Activated CD4-positive, alpha-beta T cell treated with anti-CD3 and anti-CD28 coated beads for 48 hours (primary cell): ENCODE data around the gene SLC12A7.

Experiments
- DNase-seq: peaks from one replicate; pipeline ENCODE4 v3.0.0-alpha.2; 2020

Gene SLC12A7

DNA sequence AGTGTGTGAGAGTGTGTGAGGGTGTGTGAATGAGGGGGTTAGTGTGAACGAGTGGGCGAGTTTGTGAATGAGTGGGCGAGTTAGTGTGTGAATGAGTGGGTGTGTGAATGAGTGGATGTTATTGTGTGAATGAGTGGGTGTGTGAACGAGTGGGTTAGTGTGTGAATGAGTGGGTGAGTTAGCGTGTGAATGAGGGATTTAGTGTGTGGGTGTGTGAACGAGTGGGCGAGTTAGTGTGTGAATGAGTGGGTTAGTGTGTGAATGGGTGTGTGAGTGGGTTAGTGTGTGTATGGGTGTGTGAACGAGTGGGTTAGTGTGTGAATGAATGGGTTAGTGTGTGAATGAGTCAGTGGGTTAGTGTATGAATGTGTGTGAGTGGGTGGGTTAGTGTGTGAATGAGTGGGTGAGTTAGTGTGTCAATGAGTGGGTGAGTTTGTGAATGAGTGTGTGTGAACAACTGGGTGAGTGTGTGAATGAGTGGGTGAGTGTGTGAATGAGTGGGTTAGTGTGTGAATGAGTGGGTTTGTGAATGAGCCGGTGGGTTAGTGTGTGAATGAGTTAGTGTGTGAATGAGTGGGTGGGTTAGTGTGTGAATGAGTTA is 65.8 kb downstream of the SLC12A7 start:
- no peak for DNase-seq

DNA sequence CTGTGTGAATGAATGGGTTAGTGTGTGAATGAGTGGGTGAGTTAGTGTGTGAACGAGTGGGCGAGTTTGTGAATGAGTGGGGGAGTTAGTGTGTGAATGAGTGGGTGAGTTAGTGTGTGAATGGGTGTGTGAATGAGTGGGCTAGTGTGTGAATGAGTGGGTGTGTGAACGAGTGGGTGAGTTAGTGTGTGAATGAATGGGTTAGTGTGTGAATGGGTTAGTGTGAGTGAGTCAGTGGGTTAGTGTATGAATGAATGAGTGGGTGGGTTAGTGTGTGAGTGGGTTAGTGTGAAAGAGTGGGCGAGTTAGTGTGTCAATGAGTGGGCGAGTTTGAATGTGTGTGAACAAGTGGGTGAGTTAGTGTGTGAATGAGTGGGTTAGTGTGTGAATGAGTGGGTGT is 67.7 kb downstream of the SLC12A7 start:
- DNase-seq, result no peak

DNA sequence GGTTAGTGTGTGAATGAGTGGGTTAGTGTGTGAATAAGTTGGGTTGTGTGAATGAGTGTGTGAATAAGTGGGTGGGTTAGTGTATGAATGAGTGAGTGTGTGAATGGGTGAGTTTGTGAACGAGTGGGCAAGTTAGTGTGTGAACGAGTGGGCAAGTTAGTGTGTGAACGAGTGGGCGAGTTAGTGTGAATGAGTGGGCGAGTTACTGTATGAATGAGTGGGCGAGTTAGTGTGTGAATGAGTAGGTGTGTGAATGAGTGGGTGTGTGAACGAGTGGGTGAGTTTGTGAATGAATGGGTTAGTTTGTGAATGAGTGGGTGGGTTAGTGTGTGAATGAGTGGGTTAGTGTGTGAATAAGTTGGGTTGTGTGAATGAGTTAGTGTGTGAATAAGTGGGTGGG is 68.5 kb downstream of the SLC12A7 start:
- no peak for DNase-seq

DNA sequence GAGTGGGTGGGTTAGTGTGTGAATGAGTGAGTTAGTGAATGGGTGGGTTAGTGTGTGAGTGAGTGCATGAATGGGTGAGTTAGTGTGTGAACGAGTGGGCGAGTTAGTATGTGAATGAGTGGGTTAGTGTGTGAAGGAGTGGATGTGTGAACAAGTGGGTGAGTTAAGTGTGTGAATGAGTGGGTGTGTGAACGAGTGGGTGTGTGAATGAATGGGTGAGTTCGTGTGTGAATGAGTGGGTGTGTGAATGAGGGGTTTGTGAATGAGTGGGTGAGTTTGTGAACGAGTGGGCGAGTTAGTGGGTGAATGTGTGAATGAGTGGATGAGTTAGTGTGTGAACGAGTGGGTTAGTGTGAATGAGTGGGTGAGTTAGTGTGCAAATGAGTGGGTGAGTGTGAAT is 69.2 kb downstream of the SLC12A7 start:
- DNase-seq, result no peak

DNA sequence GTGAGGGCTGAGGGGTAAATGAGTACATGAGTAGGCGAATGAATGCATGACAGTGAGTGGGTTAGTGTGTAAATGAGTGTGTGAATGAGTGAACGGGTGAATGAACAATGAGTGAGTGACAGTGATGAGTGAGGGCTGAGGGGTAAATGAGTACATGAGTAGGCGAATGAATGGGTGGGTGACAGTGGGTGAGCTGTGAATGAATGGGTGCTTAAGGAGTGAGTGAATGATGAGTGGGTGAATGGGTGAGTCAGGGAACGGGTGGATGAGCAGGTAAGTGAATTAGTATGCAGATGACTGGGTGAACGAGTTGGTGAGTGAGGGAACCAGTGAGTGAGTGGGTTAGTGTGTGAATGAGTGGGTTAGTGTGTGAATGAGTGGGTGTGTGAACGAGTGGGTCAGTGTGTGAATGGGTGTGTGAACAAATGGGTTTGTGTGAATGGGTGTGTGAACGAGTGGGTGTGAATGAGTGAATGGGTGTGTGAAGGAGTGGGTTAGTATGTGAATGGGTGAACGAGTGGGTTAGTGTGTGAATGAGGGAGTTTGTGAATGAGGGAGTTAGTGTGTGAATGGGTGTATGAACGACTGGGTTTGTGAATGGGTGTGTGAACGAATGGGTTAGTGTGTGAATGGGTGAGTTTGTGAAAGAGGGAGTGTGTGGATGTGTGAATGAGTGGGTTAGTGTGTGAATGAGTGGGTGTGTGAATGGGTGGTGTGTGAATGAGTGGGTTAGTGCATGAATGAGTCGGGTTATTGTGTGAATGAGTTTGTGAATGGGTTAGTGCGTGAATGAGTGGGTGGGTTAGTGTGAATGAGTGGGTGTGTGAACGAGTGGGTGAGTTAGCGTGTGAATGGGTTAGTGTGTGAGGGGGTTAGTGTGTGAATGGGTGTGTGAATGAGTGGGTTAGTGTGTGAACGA is 70.4 kb downstream of the SLC12A7 start:
- no peak for DNase-seq

DNA sequence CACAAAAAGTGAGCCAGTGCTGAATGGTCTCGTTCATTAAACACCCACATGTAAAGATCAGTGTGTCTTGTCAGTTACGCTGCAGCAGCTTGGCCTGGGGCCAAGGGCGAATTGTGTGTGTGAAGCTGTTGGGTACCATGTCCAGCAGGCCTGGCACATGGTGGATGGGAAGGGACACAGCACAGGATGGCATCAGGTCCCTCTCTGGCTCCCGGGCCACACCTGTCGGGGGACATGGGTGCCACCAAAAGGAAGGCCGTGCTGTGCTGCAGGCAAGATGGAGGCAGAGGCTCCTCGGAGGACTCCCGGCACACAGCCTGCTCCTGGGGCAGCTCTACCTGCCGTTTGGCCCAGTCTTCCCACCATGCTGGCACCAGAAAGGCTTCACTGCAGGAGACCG is 71.3 kb downstream of the SLC12A7 start:
- DNase-seq, result no peak

DNA sequence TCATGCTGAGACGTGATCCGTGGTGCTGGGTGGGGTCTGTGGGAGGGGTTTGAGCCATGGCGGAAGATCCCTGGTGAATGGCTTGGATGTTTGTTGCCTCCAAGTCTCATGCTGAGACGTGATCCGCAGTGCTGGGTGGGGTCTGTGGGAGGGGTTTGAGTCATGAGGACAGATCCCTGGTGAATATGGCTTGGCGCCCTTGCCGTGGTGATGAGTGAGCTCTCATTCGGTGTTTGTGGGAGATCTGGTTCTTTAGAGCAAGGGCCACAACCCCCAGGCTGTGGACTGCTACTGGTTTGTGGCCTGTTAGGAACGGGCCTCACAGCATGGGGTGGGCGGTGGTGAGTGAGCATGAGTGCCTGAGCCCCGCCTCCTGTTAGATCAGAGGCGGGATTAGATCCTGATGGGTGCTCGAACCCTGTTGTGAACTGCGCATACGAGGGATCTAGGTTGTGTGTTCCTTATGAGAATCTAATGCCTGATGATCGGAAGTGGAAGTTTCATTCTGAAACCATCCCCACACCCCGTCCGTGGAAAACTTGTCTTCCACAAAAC is 72.1 kb downstream of the SLC12A7 start:
- DNase-seq, result no peak

DNA sequence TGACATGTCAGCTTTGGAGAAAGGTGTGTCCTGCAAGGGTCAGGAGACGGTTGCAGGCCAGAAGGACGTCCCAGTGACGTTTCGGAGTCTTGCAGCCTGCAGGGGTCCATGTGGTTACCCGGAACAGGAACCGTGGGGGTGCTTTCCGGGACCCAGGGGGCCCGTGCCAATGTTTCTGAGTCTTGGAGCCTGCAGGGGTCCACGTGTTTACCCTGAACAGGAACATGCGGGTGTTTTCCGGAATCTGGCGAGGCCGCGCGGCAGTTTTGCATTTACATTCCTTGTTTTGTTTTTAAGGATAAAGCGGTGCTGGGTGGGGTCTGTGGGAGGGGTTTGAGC is 72.7 kb downstream of the SLC12A7 start:
- no peak for DNase-seq

DNA sequence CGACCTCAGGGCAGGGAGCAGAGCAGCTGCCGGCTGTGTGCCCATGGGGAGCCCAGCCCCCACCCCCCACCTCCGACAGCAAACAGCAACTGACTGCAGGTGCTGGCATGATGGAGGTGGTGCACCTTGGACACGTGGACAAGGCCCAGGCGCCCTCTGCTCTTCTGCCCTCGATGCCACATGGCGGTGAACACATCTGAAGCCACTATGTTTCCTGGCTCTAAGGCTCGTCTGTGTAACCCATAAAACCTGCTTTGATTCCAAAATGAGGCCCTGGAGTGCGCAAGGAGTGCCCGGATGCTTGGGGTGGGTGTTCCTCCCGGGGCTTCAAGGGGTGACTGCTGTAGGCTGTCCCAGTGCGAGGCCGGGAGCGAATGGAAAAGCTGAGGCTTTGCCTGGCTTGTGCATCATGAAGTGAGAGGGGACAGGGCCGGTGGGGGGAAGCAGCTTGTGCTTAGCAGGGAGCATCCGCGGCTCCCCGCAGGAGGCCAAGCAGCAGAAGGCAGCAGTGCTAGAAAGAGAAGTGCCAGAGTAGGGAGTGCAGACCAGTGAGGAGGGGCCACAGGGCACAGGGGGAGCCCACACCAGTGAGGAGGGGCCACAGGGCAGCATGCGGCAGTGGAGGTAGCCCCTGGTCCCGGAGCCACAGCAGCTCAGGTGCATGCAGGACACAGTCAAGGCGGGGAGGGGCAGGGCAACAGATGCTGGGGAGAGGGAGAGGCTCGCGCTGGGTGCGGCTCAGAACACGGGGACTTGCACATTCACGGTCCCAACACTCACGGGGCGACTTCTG is 73.2 kb downstream of the SLC12A7 start:
- no peak for DNase-seq

DNA sequence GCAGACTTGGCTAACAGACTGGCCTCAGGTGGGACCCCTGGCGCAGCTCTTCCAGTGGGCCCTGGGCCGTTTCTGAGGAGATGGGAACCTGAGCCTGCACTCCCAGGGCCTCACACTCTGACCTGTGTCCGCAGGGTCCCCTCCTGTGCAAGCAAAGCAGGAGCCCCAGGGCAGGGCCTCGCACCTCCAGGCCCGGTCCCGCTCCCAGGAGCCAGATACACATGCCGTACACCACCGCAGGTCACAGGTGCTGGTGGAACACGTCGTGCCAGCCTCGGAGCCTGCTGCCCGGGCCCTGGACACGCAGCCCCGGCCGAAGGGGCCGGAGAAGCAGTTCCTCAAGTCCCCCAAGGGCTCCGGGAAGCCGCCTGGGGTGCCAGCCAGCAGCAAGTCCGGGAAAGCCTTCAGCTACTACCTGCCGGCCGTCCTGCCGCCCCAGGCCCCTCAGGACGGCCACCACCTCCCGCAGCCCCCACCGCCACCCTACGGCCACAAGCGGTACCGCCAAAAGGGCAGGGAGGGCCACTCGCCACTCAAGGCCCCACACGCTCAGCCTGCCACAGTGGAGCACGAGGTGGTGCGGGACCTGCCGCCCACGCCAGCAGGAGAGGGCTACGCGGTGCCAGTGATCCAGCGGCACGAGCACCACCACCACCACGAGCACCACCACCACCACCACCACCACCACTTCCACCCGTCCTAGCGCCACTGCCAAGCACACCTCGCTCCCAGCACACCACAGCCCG is 74.0 kb downstream of the SLC12A7 start:
- DNase-seq, result no peak

DNA sequence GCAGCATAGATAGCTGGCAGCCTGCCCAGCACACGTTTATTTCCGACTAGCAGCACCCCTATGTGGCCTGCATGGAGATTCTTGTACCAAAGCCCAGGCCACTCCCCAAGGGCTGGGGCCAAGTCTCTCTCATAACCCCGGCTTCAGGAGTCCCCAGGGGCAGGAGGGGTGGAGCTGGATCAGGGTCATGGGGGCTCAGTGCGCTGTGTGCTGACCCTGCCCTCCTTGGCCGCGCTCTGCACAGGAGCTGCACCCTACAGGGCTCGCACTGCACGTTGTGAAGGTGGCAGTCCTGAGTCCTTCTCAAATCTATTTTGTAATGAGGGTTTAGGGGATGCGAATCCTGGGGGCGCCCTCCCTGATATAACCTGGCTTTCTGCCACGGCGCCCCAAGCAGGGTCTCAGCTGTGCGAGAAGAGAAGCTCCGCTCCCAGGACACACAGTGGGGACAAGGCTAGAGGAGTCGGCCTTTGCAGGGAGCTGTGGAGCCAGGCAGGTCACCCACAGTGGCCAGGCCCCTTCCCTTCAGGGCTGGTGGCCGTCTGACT is 74.7 kb downstream of the SLC12A7 start:
- no peak for DNase-seq

DNA sequence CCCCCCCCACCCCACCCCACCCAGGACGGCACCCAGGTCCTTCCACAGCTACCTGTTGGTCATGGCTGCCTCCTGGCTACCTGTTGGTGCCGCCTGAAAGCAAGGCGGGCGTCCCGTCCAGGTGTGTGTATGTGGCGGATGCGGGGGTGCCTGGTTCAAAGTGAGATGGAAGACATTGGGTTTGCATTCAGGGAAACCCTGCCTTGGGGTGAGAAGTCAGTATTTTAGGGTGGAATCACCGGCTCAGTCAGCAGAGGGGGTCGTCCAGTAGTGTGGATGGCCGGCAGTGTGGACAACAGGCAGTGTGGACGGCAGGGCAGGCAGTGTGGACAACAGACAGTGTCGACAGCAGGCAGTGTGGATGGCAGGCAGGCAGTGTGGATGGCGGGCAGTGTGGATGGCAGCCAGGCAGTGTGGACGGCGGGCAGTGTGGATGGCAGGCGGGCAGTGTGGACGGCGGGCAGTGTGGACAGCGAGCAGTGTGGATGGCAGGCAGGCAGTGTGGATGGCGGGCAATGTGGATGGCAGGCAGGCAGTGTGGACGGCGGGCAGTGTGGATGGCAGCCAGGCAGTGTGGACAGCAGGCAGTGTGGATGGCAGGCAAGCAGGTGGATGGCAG is 75.2 kb downstream of the SLC12A7 start:
- no peak for DNase-seq

DNA sequence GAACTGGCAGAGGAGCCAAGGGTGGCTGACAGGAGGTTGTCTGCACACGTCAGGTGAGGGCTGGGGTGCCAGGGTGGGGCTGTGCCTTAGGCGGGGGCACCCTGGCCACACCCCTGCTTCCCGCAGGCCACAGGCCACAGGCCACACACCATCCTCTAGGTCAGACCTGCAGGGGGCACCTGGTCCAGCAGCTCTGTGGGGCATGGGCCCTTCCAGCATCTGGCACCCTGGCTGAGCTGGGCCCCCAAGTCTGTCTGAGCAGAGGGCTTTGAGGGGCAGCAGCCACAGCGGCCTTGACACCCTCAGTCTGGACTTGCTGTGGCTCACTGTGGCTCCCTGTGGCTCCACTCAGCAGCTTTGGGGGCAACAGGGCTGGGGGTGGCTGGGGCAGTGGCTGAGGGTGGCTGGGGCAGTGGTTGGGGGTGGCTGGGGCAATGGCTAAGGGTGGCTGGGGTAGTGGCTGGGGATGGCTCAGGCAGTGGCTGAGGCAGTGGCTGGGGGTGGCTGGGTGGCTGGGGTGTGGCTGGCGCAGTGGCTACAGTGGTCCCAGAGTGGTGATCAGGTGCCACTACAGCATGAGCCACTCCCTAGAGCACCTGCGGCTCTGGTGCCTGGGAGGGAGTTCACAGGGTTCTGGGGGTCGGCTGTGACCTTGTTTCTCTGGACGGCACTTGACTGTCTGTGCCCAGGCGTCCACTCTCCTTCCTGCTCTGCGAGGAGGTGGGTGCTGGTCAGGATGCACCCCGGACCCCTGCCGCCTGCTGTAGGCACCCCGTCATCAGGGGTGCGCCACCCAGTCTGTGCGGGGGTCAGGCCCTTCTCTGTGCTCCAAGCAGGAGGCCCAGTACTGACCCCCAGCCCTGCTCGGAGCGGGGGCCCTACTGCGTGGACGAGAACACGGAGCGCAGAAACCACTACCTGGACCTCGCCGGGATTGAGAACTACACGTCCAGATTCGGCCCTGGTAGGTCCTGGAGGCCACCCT is 76.2 kb downstream of the SLC12A7 start:
- DNase-seq, result no peak

DNA sequence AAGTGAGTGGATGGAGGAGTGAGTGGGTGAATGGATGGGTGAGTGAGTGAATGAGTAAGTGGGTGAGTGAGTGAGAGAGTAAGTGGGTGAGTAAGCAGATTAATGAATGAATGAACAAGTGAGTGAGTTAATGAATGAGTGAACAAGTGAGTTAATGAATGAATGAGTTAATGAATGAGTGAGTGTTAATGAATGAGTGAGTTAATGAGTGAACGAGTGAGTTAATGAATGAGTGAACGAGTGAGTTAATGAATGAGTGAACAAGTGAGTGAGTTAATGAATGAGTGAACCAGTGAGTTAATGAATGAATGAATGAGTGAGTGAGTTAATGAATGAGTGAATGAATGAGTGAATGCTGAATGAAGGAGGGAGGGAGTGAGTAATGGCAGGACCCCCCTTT is 76.9 kb downstream of the SLC12A7 start:
- DNase-seq, result no peak

DNA sequence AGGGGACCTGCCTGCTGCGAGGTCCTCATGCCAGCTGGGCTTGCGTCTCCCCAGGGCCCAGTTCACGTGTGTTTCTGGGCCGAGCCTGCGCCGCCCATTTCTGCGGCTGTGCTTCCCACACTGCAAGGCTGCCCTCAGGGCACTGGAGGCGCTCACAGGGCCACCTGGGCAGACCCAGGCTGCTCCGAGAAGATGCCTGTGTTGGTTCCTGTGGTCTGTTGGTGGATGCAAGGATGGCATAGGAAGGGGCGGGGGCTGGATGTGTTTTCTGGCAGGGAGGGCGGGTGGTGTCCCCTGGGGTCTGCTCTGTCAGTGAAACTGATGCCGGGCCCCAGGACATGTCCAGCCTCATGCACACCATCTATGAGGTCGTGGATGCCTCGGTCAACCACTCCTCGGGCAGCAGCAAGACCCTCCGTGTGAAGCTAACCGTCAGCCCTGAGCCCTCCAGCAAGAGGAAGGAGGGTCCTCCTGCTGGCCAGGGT is 77.4 kb downstream of the SLC12A7 start:
- no peak for DNase-seq

DNA sequence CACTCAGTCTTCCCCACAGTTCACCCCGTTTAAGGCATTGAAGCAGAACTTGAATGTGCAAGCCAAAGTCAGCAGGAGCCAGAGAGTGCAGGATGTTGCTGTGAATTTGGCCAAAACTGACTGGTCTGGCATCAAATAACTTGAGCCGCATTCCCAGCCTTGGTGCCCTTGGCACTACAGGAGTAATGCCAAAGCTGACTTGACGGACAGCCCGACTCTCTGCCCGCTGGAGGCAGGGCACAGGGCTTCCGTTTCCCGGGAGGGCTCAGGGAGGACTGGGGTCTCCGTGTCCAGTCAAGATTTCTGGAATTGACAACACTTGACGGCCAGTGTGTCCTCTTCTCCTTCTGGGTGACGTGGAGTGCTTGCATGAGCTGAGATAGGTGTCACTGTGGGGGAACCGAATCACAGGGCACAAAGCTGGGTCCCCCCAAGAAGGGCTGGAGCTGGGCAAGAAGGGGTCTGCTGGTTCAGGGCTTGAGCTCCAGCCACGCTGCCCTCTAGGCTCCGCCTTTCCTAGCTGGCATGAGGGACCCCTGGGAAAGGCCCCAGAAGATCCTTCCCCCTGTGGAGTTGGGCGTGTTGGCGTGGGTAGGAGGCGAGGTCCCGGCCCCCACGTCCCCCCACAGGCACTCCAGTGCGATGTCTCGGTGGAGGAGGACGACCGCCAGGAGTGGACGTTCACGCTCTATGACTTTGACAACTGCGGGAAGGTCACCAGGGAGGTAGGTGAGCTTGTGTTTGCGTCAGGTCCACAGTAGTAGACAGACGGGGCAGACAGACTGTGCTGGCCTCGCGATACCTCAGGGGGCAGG is 78.0 kb downstream of the SLC12A7 start:
- DNase-seq, result no peak

DNA sequence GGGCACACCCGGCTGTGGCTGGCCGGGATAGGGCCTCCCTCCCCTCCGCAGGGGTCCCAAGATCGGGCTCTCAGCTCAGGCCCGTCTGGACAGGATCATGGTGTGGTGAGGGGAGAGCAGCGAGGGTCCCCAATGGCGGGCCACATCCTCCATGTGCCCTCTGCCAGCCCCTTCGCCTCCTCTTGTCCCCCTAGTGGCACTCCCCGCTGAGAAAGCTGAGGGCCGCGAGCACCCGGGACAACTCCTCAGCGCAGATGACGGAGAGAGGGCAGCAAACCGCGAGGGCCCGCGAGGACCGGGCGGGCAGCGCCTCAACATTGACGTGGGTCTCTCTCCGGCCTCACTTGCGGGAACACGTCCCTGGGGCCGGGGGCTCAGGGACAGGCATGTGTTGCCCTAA is 78.7 kb downstream of the SLC12A7 start:
- DNase-seq, result no peak

DNA sequence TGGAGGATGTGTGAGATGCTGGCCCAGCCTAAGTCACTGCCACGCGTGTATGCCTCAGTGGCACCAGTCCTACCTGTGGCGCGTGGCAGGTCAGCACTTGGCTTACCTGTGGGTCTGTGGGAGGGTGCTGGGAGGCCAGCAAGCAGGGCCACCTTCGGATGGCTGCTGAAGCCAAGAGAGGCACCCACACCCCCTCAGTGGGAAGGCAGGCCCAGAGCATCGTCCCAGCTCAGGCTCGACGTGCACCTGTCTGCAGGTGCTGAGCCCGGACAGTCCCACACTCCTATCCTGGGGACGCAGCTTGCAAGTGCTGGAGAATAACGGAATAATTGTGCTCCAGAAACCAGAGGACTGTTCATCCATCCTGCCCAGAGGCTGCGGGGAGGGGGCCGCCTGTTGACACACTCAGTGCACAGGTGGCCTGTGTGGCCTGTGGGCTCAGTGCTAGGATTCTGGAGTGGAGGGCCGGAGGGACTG is 79.3 kb downstream of the SLC12A7 start:
- no peak for DNase-seq

DNA sequence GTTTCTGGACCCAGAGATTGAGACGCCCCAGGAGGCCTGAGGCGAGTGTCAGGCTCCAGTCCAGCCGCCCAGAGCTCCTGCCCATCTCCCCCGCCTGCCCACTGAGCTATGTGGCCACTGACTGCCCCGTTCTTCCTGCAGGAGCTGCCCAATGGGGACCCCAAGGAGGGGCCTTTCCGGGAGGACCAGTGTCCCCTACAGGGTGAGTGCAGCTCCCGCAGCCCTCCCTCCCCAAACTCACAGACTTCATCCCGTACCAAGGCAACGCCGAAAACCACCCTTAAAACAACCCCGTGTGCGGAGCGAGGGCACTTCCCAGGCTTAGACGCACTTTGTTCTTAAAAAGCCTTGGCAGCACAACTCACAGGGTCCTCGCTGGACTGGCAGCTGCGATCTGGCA is 79.9 kb downstream of the SLC12A7 start:
- no peak for DNase-seq
